Measurements from ENCODE around the gene TNFRSF11A. TPM values are rescaled to one million over a fixed set of nuclear protein-coding genes. Genes with fewer than 3 reads are reported as not detected.

The TNFRSF11A gene
- total RNA-seq, 2 experiments from 2014 or later, result 8.6 to 9.1 TPM

DNA sequence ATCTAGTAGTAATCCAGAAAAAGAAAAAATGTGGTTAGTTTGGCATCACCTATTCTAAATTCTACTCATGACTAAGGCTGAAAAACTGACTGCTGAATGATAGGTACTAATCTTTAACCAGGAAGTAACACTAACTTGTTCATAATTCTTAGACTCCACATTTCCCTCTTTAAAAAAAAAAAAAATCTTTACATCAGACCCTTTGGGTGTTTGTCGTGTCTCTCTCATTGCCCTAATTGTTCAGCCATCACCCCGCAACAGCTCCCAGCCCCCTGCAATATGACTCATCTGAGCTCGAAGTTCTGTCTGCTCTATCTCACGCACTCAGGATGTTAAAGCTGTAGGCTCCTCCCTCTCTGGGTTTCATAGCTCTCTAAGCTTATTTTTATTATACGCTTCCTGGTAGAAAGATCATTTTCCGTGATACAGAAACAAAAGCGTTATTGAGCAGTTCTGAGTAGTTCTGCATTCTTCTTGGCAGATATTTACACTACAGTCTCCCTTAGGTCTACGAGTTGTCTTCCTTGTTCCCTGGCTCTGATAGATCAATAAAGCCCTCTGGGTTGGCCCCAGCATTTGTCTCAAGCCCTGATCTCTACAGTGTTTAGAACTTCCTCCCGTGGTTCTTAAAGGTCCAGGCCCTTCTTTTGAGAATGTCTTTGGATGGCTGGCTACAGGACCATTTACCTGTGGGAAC, 95.6 kb downstream of the TNFRSF11A start:
- Mint-ChIP-seq H3K9me3 (peaks cover 5% of the 10 kb centered on the region), H3K27ac (peak overlapping the region; percentile 94), H3K4me1 (peaks cover 60% of the 10 kb centered on the region), H3K36me3 (ENCODE audit: low read depth) (peaks cover 13% of the 10 kb centered on the region), H3K27me3 (no peaks in the 10 kb centered on the region), H3K4me3 (peak overlapping the region; percentile 64)
- peak; percentile 82 for DNase-seq
- ChIA-PET POLR2A (interaction anchor here (0.6 to 1.0 kb wide), 4 partner anchors 36 to 102 kb away, joined by 3 to 4 read pairs (median 3); partner anchors contain the start of gene ZCCHC2), CTCF (interaction anchor here (0.6 to 2.0 kb wide), 14 partner anchors 21 to 993 kb away, joined by 3 to 10 read pairs (median 3); no protein-coding TSS in a partner anchor)

DNA sequence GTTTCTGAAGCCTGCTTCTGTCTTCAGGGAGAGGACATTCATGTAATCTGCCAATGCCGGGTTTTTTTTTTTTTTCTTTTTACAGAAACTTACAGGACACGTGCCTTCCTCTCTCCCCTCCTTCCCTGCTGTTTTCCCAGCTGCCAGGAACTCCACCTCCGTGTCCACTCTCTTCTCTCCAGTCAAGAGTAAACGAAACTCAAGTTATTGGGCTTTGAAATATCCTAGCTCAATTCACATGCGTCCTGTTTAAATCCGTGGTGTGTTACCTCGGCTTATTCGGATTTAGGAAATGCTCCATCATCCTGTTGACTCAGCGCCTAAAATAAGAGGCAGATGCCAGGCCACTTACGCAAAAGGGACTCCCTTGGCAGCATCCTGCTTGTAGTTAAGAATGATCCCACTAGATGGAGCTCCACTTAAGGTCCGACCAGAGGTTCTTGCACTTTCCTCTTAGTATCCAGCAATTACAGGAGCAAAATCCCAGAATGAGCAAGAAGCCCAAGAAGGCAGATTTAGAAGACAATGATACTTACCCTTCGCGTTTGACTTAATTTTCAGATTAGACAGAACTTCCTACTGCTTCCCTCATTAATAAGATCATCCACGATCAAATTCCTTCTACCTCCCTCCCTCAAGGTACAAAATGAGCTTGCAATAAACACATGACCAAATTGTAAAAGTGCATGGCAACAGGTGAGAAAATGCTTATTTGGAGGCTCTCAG, 100.5 kb downstream of the TNFRSF11A start:
- ChIA-PET POLR2A (no interaction called here), CTCF (interaction anchor here (0.6 to 2.4 kb wide), 20 partner anchors 10 to 368 kb away, joined by 3 to 12 read pairs (median 4); partner anchors contain the start of genes TNFRSF11A and ZCCHC2)
- H3K9me3 Mint-ChIP-seq, result peaks cover 13% of the 10 kb centered on the region
- H3K36me3 Mint-ChIP-seq (ENCODE audit: low read depth), result peaks cover 2% of the 10 kb centered on the region
- peaks cover 45% of the 10 kb centered on the region for H3K4me1 Mint-ChIP-seq
- peaks cover 2% of the 10 kb centered on the region for H3K27me3 Mint-ChIP-seq
- no peak overlapping the region for H3K4me3 Mint-ChIP-seq
- H3K27ac Mint-ChIP-seq, result no peak overlapping the region
- peak; percentile 81 for DNase-seq

DNA sequence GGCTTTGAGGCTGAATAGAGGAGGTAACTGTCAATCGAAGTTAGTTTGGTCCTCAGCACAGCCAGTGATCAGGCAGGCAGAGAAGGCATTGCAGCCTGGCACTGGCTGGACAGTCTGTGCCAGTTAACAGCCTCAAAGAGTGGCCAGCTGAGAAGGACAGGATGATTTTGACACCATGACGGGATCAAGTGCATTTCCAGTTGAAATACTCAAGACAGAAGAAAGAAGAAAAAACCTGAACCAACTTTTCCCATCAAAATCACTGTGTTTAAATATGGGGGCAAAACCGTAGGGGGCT, 101.0 kb downstream of the TNFRSF11A start:
- Mint-ChIP-seq H3K4me3 (no peak overlapping the region), H3K36me3 (ENCODE audit: low read depth) (peaks cover 2% of the 10 kb centered on the region), H3K4me1 (peaks cover 39% of the 10 kb centered on the region), H3K9me3 (peaks cover 13% of the 10 kb centered on the region), H3K27ac (no peak overlapping the region), H3K27me3 (peaks cover 2% of the 10 kb centered on the region)
- POLR2A ChIA-PET, result no interaction called here
- CTCF ChIA-PET, result interaction anchor here (0.6 to 2.4 kb wide), 20 partner anchors 10 to 368 kb away, joined by 3 to 12 read pairs (median 4); partner anchors contain the start of genes TNFRSF11A and ZCCHC2
- DNase-seq, result no peak

DNA sequence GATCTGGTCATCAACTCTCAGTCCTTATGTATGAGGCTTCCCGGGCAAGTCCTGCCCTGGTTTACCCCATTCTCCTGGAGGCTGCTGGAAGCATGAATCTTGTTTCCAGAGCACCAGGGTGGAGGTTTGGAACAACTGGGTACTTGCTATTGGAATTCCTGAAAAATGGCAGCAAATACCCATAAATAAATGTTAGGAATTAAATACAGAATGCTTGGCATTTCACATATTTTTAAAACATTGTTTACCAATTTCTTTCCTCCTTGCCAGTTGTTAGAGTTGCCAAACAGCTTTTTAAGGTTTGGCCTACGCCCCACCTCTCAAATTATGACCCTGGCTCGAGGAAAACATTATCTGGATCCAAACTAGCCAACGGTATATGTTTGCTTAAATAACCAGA, 107.1 kb downstream of the TNFRSF11A start:
- H3K9me3 Mint-ChIP-seq, result peaks cover 13% of the 10 kb centered on the region
- ChIA-PET POLR2A (no interaction called here), CTCF (interaction anchor here (1.5 kb wide), 1 partner anchor 10 kb away, joined by 4 read pairs; no protein-coding TSS in a partner anchor)
- peaks cover 2% of the 10 kb centered on the region for H3K27me3 Mint-ChIP-seq
- no peak overlapping the region for H3K27ac Mint-ChIP-seq
- no peak overlapping the region for H3K4me3 Mint-ChIP-seq
- DNase-seq, result no peak
- H3K4me1 Mint-ChIP-seq, result no peaks in the 10 kb centered on the region
- H3K36me3 Mint-ChIP-seq (ENCODE audit: low read depth), result peaks cover 2% of the 10 kb centered on the region

DNA sequence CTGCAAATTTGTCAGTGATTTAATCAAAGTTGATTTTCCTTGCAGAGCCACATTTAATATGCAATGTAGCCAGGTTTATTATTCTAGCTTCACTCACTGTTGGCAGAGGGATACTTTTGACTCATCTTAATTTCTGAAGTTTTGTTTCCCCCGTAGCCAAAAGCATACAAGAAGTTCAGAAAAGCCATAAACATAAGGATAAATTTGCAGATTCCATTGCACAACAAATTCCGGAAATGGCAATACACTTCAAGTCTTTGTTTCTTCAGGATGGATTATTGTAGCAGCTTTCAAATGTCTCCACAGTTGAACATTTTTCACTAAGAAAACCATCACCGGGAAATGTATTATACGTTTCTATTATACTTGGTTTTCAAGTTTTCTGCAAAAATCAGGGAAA, 109.7 kb downstream of the TNFRSF11A start:
- ChIA-PET POLR2A (interaction anchor here (0.6 kb wide), 1 partner anchor 165 kb away, joined by 3 read pairs; no protein-coding TSS in a partner anchor), CTCF (interaction anchor here (1.0 to 1.1 kb wide), 2 partner anchors 47 to 126 kb away, joined by 3 read pairs; no protein-coding TSS in a partner anchor)
- Mint-ChIP-seq H3K27ac (no peak overlapping the region), H3K9me3 (peaks cover under 1% of the 10 kb centered on the region), H3K27me3 (peaks cover under 1% of the 10 kb centered on the region), H3K4me3 (no peak overlapping the region), H3K36me3 (ENCODE audit: low read depth) (no peaks in the 10 kb centered on the region), H3K4me1 (no peaks in the 10 kb centered on the region)
- no peak for DNase-seq

DNA sequence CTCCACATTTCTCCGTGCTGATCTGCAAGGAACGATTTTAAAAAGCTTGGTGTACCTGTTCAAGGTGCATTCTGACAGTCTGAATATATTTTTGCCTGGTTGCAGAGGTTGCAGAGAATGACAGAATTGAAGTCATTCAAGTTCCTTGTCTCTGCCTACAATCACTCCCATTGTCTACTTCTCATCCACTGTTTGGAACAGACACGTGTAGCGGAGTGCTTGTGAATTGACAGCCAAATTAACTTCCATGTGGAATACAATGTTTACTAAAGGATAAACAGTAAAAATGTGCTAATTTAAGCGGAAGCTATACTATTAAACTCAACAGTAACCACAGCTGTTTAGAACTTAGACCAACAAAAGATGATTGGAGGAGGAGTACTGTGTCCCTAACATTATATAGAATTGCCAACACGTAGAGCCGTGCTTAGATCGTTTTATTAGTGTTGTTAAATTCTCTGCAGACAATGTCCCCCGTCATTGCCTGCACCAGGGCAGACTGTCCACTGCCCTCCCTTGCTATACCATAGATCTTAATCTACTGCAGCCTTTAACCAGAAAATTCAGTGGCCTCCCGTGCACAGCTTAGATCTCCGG, 110.4 kb downstream of the TNFRSF11A start:
- ChIA-PET POLR2A (interaction anchor here (0.6 kb wide), 1 partner anchor 165 kb away, joined by 3 read pairs; no protein-coding TSS in a partner anchor), CTCF (interaction anchor here (1.2 to 2.2 kb wide), 2 partner anchors 10 kb away, joined by 3 to 10 read pairs; no protein-coding TSS in a partner anchor)
- no peaks in the 10 kb centered on the region for H3K27me3 Mint-ChIP-seq
- H3K4me3 Mint-ChIP-seq, result no peak overlapping the region
- H3K4me1 Mint-ChIP-seq, result no peaks in the 10 kb centered on the region
- no peaks in the 10 kb centered on the region for H3K9me3 Mint-ChIP-seq
- no peaks in the 10 kb centered on the region for H3K36me3 Mint-ChIP-seq (ENCODE audit: low read depth)
- no peak overlapping the region for H3K27ac Mint-ChIP-seq
- no peak for DNase-seq

DNA sequence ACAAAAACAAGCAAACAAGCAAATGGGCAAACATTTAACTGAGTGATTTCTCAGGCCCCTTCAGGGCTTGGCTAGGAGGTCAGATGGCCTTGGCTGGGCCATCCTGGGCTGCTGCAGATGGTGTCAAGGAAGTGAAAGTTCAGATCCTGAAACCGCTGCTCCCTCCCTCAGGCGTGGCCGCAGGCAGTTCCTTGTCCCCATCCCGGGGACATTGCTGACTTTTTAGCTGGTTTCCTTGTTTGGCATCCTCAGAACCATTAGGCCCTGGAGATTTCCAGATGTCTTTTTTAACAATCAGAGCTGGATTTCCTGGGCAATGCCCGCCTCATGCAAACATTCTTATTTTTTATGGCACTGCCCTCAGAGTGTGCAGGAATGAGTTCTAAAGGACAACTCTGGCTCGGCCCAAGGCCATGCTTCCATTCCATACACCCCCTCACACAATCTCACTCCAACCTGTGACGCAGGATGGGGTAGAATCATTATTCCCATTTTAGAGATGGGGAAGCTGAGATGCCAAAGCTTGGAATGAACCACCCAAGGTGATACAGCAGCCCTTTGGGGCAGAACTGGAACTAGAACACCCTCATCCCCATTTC, 111.6 kb downstream of the TNFRSF11A start:
- no peak for DNase-seq
- no peaks in the 10 kb centered on the region for H3K9me3 Mint-ChIP-seq
- no peaks in the 10 kb centered on the region for H3K4me1 Mint-ChIP-seq
- ChIA-PET POLR2A (no interaction called here), CTCF (interaction anchor here (0.9 to 2.2 kb wide), 5 partner anchors 8 to 147 kb away, joined by 3 to 10 read pairs (median 3); no protein-coding TSS in a partner anchor)
- no peaks in the 10 kb centered on the region for H3K36me3 Mint-ChIP-seq (ENCODE audit: low read depth)
- no peak overlapping the region for H3K4me3 Mint-ChIP-seq
- no peak overlapping the region for H3K27ac Mint-ChIP-seq
- no peaks in the 10 kb centered on the region for H3K27me3 Mint-ChIP-seq

DNA sequence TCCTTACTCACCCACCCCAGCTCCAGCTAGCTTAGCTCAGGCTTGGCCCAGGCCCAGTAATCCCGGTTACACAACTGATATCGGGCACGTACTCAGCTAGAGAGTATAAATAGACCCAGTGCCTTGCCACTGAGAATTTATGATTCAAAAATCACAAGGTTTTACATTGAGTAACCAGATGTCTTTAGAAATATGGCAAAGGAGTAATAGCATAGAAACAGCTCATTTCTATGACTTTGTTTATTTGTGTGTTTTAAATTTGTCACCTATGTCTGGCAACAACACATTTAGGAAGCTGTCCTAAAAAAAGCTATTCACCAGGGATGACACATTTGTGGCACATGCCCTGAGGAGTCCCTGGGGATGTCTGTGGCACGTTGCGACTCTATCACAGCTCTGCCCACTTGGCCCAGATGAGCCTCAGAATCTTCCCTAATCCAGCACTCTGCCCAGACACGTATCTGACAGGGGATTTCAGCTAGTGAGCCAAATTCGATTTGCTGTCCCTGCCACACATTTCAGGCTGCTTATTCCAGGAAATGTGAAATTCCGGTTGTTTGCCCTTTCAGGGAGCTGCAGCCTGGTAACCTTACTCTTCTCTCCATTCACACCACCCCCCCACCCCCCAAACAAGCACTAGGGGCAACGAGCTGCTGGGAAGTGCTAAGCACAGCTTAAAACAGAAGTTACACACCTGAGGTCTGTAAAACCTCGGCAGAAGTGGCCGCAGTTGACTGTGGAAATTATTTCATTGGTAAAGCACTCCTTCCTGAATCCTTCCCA, 112.3 kb downstream of the TNFRSF11A start:
- Mint-ChIP-seq H3K4me3 (no peak overlapping the region), H3K27me3 (no peaks in the 10 kb centered on the region), H3K27ac (no peak overlapping the region), H3K9me3 (no peaks in the 10 kb centered on the region), H3K4me1 (no peaks in the 10 kb centered on the region), H3K36me3 (ENCODE audit: low read depth) (no peaks in the 10 kb centered on the region)
- ChIA-PET POLR2A (no interaction called here), CTCF (interaction anchor here (0.9 to 2.2 kb wide), 5 partner anchors 8 to 146 kb away, joined by 3 to 10 read pairs (median 5); no protein-coding TSS in a partner anchor)
- DNase-seq, result no peak

DNA sequence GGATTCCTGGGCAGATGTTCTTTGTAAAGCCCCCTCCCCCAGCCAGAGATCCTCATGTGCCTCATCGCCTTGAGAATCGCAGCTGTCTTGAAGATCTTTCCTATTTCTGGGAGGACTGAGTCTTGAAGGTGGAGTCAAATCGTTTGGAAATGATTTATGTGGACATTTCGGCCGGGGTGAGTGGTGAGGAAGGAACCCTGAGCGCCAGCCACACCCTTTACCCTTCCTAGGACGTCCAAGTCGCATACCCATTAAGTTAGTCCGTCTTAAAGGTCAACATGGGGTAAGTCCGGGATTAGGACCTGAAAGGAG, 112.9 kb downstream of the TNFRSF11A start:
- DNase-seq, result no peak
- ChIA-PET CTCF (interaction anchor here (1.0 to 2.0 kb wide), 2 partner anchors 10 to 12 kb away, joined by 5 to 7 read pairs; no protein-coding TSS in a partner anchor), POLR2A (no interaction called here)
- Mint-ChIP-seq H3K27ac (no peak overlapping the region), H3K9me3 (no peaks in the 10 kb centered on the region), H3K4me1 (no peaks in the 10 kb centered on the region), H3K27me3 (no peaks in the 10 kb centered on the region), H3K4me3 (no peak overlapping the region), H3K36me3 (ENCODE audit: low read depth) (no peaks in the 10 kb centered on the region)

DNA sequence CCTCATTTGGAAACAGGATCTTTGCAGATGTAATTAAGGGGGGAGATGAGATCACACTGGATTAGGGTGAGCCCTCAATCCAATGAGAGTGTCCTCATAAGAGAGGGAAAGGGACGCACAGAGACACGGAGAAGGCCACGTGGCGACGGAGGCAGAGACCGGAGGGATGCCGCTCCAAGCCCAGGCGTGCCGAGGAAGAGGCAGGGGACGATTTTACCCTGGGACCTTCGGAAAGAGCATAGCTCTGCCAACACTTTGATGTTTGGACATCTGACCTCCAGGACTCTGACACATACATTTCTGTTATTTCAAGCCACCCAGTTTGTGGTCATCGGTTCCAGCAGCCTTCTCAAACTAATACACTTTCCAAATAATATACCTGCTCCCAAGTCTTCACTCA, 113.3 kb downstream of the TNFRSF11A start:
- Mint-ChIP-seq H3K4me1 (no peaks in the 10 kb centered on the region), H3K27me3 (no peaks in the 10 kb centered on the region)
- CTCF ChIA-PET, result interaction anchor here (2.0 kb wide), 1 partner anchor 10 kb away, joined by 7 read pairs; no protein-coding TSS in a partner anchor

DNA sequence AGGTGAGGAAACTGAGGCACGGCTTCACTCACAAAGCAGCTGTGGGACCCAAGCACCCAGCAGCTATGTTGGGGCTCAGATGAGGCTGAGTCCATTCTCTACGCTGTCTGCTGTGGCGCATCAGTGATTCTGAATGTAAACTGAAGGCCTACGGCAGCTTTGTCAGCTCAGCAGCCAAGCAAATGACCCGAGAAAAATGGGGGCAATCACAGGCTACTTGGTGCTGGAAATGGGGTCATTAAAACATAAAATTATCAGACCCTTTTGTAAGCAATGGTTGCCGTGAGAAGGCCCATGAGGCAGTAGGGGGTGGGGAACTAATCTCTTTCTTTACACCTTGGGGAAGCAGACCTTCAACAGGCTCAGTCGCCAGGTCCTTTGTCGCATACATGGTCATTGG, 113.8 kb downstream of the TNFRSF11A start:
- DNase-seq, result no peak
- CTCF ChIA-PET, result interaction anchor here (2.0 kb wide), 1 partner anchor 11 kb away, joined by 7 read pairs; no protein-coding TSS in a partner anchor
- H3K4me3 Mint-ChIP-seq, result no peak overlapping the region
- no peaks in the 10 kb centered on the region for H3K27me3 Mint-ChIP-seq
- POLR2A ChIA-PET, result interaction anchor here (0.6 kb wide), 1 partner anchor 29 kb away, joined by 9 read pairs; no protein-coding TSS in a partner anchor
- no peak overlapping the region for H3K27ac Mint-ChIP-seq
- H3K9me3 Mint-ChIP-seq, result no peaks in the 10 kb centered on the region
- no peaks in the 10 kb centered on the region for H3K4me1 Mint-ChIP-seq
- no peaks in the 10 kb centered on the region for H3K36me3 Mint-ChIP-seq (ENCODE audit: low read depth)

More for the DNA sequence above, 113.3 kb downstream of the TNFRSF11A start:
- POLR2A ChIA-PET, result interaction anchor here (0.6 kb wide), 1 partner anchor 29 kb away, joined by 9 read pairs; no protein-coding TSS in a partner anchor
- Mint-ChIP-seq H3K27ac (no peak overlapping the region), H3K36me3 (ENCODE audit: low read depth) (no peaks in the 10 kb centered on the region), H3K4me3 (no peak overlapping the region), H3K9me3 (no peaks in the 10 kb centered on the region)
- no peak for DNase-seq

All from activated CD4-positive, alpha-beta T cell treated with anti-CD3 and anti-CD28 coated beads, Interleukin-2, amount 10 ng/mL, durations not matched to agents 7 days and 5 days (primary cell).